Measurements from ENCODE around the gene OR2M2. TPM values are rescaled to one million over a fixed set of nuclear protein-coding genes. Genes with fewer than 3 reads are reported as not detected.

OR2M2 gene
- total RNA-seq, 1 donor from 2014 or later, result not detected

- H3K36me3 ChIP-seq, result no peaks in the 10 kb centered on the region
- no peak for TF ChIP-seq CTCF (IDR thresholded peaks at IDR 0.05)
- no peaks in the 10 kb centered on the region for H3K9me3 ChIP-seq
- intact Hi-C loops (cut with DNase I), result no loop called here
- H3K27ac ChIP-seq, result no peak overlapping the region
- no peaks in the 10 kb centered on the region for H3K27me3 ChIP-seq
- no peak overlapping the region for H3K4me3 ChIP-seq
- DNase-seq (ENCODE audit: low spot score in 2 of 2), result no peak
- H3K4me1 ChIP-seq, result no peaks in the 10 kb centered on the region
Measured at GRCh38 chr1:248165186-248165585, 9.4 kb upstream of the OR2M2 start.

- Histone ChIP-seq H3K36me3 (no peaks in the 10 kb centered on the region), H3K4me1 (no peaks in the 10 kb centered on the region), H3K27me3 (no peaks in the 10 kb centered on the region), H3K4me3 (no peak overlapping the region), H3K9me3 (no peaks in the 10 kb centered on the region), H3K27ac (no peak overlapping the region)
- TF ChIP-seq CTCF (IDR thresholded peaks at IDR 0.05), result no peak
- no peak for DNase-seq (ENCODE audit: low spot score in 2 of 2)
- intact Hi-C loops (cut with DNase I), result no loop called here
Measured at GRCh38 chr1:248183996-248184395, 9.4 kb downstream of the OR2M2 start.

- Histone ChIP-seq H3K9me3 (no peaks in the 10 kb centered on the region), H3K27me3 (no peaks in the 10 kb centered on the region), H3K36me3 (no peaks in the 10 kb centered on the region), H3K4me3 (no peak overlapping the region), H3K27ac (no peak overlapping the region), H3K4me1 (no peaks in the 10 kb centered on the region)
- DNase-seq (ENCODE audit: low spot score in 2 of 2), result no peak
- intact Hi-C loops (cut with DNase I), result no loop called here
- no peak for TF ChIP-seq CTCF (IDR thresholded peaks at IDR 0.05)
Measured at GRCh38 chr1:248187363-248187762, 12.7 kb downstream of the OR2M2 start.

- intact Hi-C loops (cut with DNase I), result no loop called here
- TF ChIP-seq CTCF (IDR thresholded peaks at IDR 0.05), result no peak
- no peaks in the 10 kb centered on the region for H3K9me3 ChIP-seq
- DNase-seq (ENCODE audit: low spot score in 2 of 2), result no peak
- no peak overlapping the region for H3K27ac ChIP-seq
- H3K4me1 ChIP-seq, result no peaks in the 10 kb centered on the region
- H3K27me3 ChIP-seq, result no peaks in the 10 kb centered on the region
- H3K36me3 ChIP-seq, result no peaks in the 10 kb centered on the region
- no peak overlapping the region for H3K4me3 ChIP-seq
Measured at GRCh38 chr1:248189026-248189425, 14.4 kb downstream of the OR2M2 start.

GRCh38 chr1:248194117-248194516 lies 19.5 kb downstream of the OR2M2 start:
- intact Hi-C loops (cut with DNase I), result no loop called here
- no peak for TF ChIP-seq CTCF (IDR thresholded peaks at IDR 0.05)
- H3K36me3 ChIP-seq, result no peaks in the 10 kb centered on the region
- H3K27me3 ChIP-seq, result no peaks in the 10 kb centered on the region
- no peaks in the 10 kb centered on the region for H3K9me3 ChIP-seq
- H3K4me1 ChIP-seq, result no peaks in the 10 kb centered on the region
- DNase-seq (ENCODE audit: low spot score in 2 of 2), result no peak
- no peak overlapping the region for H3K27ac ChIP-seq
- H3K4me3 ChIP-seq, result no peak overlapping the region

- no peak within 1 kb of the TSS for H3K4me3 ChIP-seq
- TF ChIP-seq CTCF (IDR thresholded peaks at IDR 0.05), result no peak
- H3K9me3 ChIP-seq, result no peaks in the 10 kb centered on the region
- intact Hi-C loops (cut with DNase I), result no loop called here
- DNase-seq (ENCODE audit: low spot score in 2 of 2), result no peak
- no peaks in the 10 kb centered on the region for H3K27me3 ChIP-seq
- no peak within 1 kb of the TSS for H3K27ac ChIP-seq
- H3K4me1 ChIP-seq, result no peaks in the 10 kb centered on the region
- no peaks in the 10 kb centered on the region for H3K36me3 ChIP-seq
Measured at GRCh38 chr1:248196965-248197364, 22.3 kb downstream of the OR2M2 start, which contains the start of gene OR2M3. Gene OR2M3 (plus strand): TSS chr1:248197265. CDS start chr1:248203068, 5,803 bp downstream.
